Measurements from ENCODE around the gene RNF214.
A peak's percentile ranks its signal among the peaks of the same experiment; 100 is the strongest.

The RNF214 gene

DNA sequence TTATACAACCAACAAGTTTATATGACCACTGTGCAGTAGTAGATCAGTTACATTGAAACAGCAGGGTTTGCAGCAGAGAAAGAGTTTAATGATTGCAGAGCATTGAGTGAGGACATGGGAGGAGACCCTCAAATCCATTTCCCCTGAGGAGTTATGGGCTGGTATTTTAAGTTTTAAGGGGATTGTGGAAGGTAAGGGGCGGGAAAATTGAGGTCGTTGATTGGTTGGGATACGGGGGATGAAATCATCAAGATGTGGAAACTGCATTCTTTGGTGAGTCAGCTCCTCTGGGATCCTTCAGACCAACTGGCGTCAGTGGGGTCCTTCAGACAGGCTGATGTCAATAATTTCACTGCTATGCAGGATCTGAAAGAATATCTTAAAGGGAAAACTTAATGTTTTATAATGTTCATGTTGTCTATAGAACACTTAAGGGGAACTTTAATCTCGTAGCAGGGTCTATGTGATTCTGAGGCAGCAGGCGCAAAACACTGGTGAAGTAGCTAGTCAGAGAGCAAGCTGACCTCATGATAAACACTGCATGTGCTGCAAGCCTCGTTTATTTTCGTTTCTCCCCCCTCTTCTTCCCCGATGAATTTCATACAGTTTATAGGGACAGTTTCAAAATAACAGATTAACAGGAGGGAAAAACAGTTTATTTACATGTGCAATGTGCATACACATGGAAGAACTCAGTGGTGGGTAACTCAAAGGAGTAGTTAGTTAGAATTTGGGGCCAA, 41.2 kb downstream of the RNF214 start:
- Histone ChIP-seq H3K27me3 (replicated peaks) (no peaks in the 10 kb centered on the region), H3K36me3 (replicated peaks) (no peaks in the 10 kb centered on the region), H3K4me3 (ENCODE audit: low read depth, low read length) (no peak overlapping the region), H3K27ac (peak overlapping the region; percentile 76)
- in situ Hi-C loops (cut with HindIII; ENCODE audit: low pct_ligation_motif_present, low sequenced_read_pairs), result no loop called here
- no peak for TF ChIP-seq CTCF (IDR thresholded peaks at IDR 0.05; ENCODE audit: low read depth, low read length, missing control alignments)
- peak; percentile 84 for DNase-seq

- H3K27ac ChIP-seq, result no peak overlapping the region
- no peak for DNase-seq
- H3K27me3 ChIP-seq (replicated peaks), result no peaks in the 10 kb centered on the region
- no peak overlapping the region for H3K4me3 ChIP-seq (ENCODE audit: low read depth, low read length)
- TF ChIP-seq CTCF (IDR thresholded peaks at IDR 0.05; ENCODE audit: low read depth, low read length, missing control alignments), result no peak
- in situ Hi-C loops (cut with HindIII; ENCODE audit: low pct_ligation_motif_present, low sequenced_read_pairs), result no loop called here
- peaks cover 7% of the 10 kb centered on the region for H3K36me3 ChIP-seq (replicated peaks)
These were observed 45.9 kb downstream of the RNF214 start for GRCh38 chr11:117278347-117278746.

DNA sequence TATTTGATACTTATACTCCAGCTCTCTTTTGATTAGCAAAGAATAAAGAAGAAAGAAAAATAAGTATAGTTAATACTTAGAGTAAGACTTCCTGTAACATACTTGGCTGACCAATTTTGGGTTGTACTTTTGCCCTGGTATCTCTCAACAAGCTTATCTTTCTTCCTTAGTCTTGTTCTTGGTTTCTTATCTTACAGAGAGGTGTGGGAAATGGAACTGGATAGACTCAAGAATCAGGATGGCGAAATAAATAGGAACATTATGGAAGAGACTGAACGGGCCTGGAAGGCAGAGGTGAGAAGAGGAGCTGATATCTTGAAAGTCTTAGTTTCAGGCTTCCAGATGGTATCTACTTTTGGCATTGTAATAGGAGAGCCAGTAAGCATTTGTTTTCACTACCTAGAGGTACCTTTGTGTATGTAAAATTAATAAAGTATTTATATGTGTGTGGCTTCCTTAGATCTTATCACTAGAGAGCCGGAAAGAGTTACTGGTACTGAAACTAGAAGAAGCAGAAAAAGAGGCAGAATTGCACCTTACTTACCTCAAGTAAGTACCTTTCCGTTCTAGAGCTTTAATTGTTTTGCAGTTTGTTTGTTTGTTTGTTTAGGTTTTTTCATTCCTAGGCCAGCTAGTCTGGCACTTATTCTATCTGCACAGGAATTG, 47.4 kb downstream of the RNF214 start:
- Histone ChIP-seq H3K36me3 (replicated peaks) (peaks cover 16% of the 10 kb centered on the region), H3K27me3 (replicated peaks) (no peaks in the 10 kb centered on the region), H3K27ac (no peak overlapping the region), H3K4me3 (ENCODE audit: low read depth, low read length) (no peak overlapping the region)
- no peak for DNase-seq
- in situ Hi-C loops (cut with HindIII; ENCODE audit: low pct_ligation_motif_present, low sequenced_read_pairs), result no loop called here
- no peak for TF ChIP-seq CTCF (IDR thresholded peaks at IDR 0.05; ENCODE audit: low read depth, low read length, missing control alignments)

- no peak for TF ChIP-seq CTCF (IDR thresholded peaks at IDR 0.05; ENCODE audit: low read depth, low read length, missing control alignments)
- Histone ChIP-seq H3K27me3 (replicated peaks) (no peaks in the 10 kb centered on the region), H3K36me3 (replicated peaks) (peaks cover 27% of the 10 kb centered on the region), H3K4me3 (ENCODE audit: low read depth, low read length) (no peak overlapping the region), H3K27ac (peak overlapping the region; percentile 73)
- DNase-seq, result peak; percentile 91
- in situ Hi-C loops (cut with HindIII; ENCODE audit: low pct_ligation_motif_present, low sequenced_read_pairs), result no loop called here
These were observed 48.7 kb downstream of the RNF214 start for GRCh38 chr11:117281159-117281558.

DNA sequence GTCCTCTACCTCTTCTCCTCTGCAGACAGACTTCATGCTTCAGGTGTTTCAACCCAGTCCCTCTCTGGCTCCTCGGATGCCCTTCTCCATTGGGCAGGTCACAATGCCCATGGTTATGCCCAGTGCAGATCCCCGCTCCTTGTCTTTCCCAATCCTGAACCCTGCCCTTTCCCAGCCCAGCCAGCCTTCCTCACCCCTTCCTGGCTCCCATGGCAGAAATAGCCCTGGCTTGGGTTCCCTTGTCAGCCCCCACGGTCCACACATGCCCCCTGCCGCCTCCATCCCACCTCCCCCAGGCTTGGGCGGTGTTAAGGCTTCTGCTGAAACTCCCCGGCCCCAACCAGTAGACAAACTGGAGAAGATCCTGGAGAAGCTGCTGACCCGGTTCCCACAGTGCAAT, 49.4 kb downstream of the RNF214 start:
- in situ Hi-C loops (cut with HindIII; ENCODE audit: low pct_ligation_motif_present, low sequenced_read_pairs), result no loop called here
- no peak for DNase-seq
- no peak for TF ChIP-seq CTCF (IDR thresholded peaks at IDR 0.05; ENCODE audit: low read depth, low read length, missing control alignments)
- Histone ChIP-seq H3K27ac (peak overlapping the region; percentile 73), H3K4me3 (ENCODE audit: low read depth, low read length) (no peak overlapping the region), H3K27me3 (replicated peaks) (no peaks in the 10 kb centered on the region), H3K36me3 (replicated peaks) (peaks cover 30% of the 10 kb centered on the region)

Measured in brain microvascular endothelial cell (primary cell).